NCI-H510A (cell line): ENCODE data around the gene PPWD1.
A peak's percentile ranks its signal among the peaks of the same experiment; 100 is the strongest.
"Not testable (repeated sequence)": the region's sequence is repeated elsewhere in the genome, so short reads cannot be mapped to it uniquely, and the experiment has no call there.

ENCODE experiments used
- DNase-seq: peaks from one replicate; lab custom pipeline; 2025; lab: John Stamatoyannopoulos, UW

Gene PPWD1

GRCh38 chr5:65562731-65563701 lies at the start of gene PPWD1, which contains the start of gene CENPK:
Gene PPWD1 (plus strand): TSS chr5:65563296. CDS start chr5:65563311, 15 bp downstream.
Gene CENPK (minus strand): TSS chr5:65563168. CDS start chr5:65554907, 8,261 bp downstream.
- peak; percentile 77 for DNase-seq

- DNase-seq = no peak
Observed at GRCh38 chr5:65525726-65526125, 37.4 kb upstream of the PPWD1 start.

- DNase-seq = no peak
Observed at GRCh38 chr5:65530904-65531303, 32.2 kb upstream of the PPWD1 start.

- DNase-seq = no peak
Observed at GRCh38 chr5:65535529-65535987, 27.5 kb upstream of the PPWD1 start.

- no peak for DNase-seq
Observed at GRCh38 chr5:65539827-65540226, 23.3 kb upstream of the PPWD1 start.

GRCh38 chr5:65544473-65544872 lies 18.6 kb upstream of the PPWD1 start:
- no peak for DNase-seq

- DNase-seq = no peak
Observed at GRCh38 chr5:65546141-65546540, 17.0 kb upstream of the PPWD1 start.

GRCh38 chr5:65548281-65548680 lies 14.8 kb upstream of the PPWD1 start:
- DNase-seq = no peak

- no peak for DNase-seq
Observed at GRCh38 chr5:65553941-65554340, 9.2 kb upstream of the PPWD1 start.

GRCh38 chr5:65555287-65555686 lies 7.8 kb upstream of the PPWD1 start:
- DNase-seq = no peak

- DNase-seq = no peak
Observed at GRCh38 chr5:65556181-65556580, 6.9 kb upstream of the PPWD1 start.

GRCh38 chr5:65556718-65557117 lies 6.4 kb upstream of the PPWD1 start:
- DNase-seq = no peak

- DNase-seq = no peak
Observed at GRCh38 chr5:65563777-65564176, 681 bp downstream of the PPWD1 start.

GRCh38 chr5:65566505-65566904 lies 3.4 kb downstream of the PPWD1 start:
- DNase-seq = no peak

GRCh38 chr5:65570598-65571226 lies 7.6 kb downstream of the PPWD1 start:
- no peak for DNase-seq

- no peak for DNase-seq
Observed at GRCh38 chr5:65577141-65577540, 14.0 kb downstream of the PPWD1 start.

- DNase-seq = no peak
Observed at GRCh38 chr5:65588694-65589093, 25.6 kb downstream of the PPWD1 start.

GRCh38 chr5:65601761-65602160 lies 38.7 kb downstream of the PPWD1 start:
- DNase-seq = not testable (repeated sequence)

- DNase-seq = peak; percentile 72
Observed at GRCh38 chr5:65611524-65611923, 48.4 kb downstream of the PPWD1 start.

- DNase-seq = no peak
Observed at GRCh38 chr5:65612298-65612907, 49.3 kb downstream of the PPWD1 start.

- no peak for DNase-seq
Observed at GRCh38 chr5:65620021-65620420, 56.9 kb downstream of the PPWD1 start.

- DNase-seq = not testable (repeated sequence)
Observed at GRCh38 chr5:65621961-65622360, 58.9 kb downstream of the PPWD1 start.

GRCh38 chr5:65623482-65623881 lies 60.4 kb downstream of the PPWD1 start:
- no peak for DNase-seq
